HK-2 (cell line): ENCODE measurements around the gene TMEM132D.

Source experiments
- DNase-seq: peaks from one replicate; pipeline ENCODE4 v3.0.0-alpha.2; 2018; ENCODE audit not compliant: unreplicated experiment

Gene TMEM132D

GRCh38 chr12:129184127-129184928, 719.5 kb downstream of the TMEM132D start:
- DNase-seq: no peak

GRCh38 chr12:129179941-129180553, 723.8 kb downstream of the TMEM132D start:
- no peak for DNase-seq

GRCh38 chr12:129169928-129170327, 733.9 kb downstream of the TMEM132D start:
- DNase-seq: no peak

- DNase-seq: no peak
Measured at GRCh38 chr12:129163861-129164260, 740.0 kb downstream of the TMEM132D start.

GRCh38 chr12:129163461-129163860, 740.4 kb downstream of the TMEM132D start:
- DNase-seq: no peak

GRCh38 chr12:129162805-129163204, 741.0 kb downstream of the TMEM132D start:
- no peak for DNase-seq

- DNase-seq: no peak
Measured at GRCh38 chr12:129161511-129161910, 742.3 kb downstream of the TMEM132D start.

- DNase-seq: no peak
Measured at GRCh38 chr12:129160282-129160681, 743.5 kb downstream of the TMEM132D start.

GRCh38 chr12:129152351-129153104, 751.3 kb downstream of the TMEM132D start:
- no peak for DNase-seq

GRCh38 chr12:129150721-129151120, 753.1 kb downstream of the TMEM132D start:
- DNase-seq: no peak

GRCh38 chr12:129145381-129145780, 758.4 kb downstream of the TMEM132D start:
- no peak for DNase-seq

- no peak for DNase-seq
Measured at GRCh38 chr12:129138776-129139175, 765.0 kb downstream of the TMEM132D start.

- no peak for DNase-seq
Measured at GRCh38 chr12:129136694-129137325, 767.0 kb downstream of the TMEM132D start.

GRCh38 chr12:129127771-129128170, 776.1 kb downstream of the TMEM132D start:
- no peak for DNase-seq

GRCh38 chr12:129127211-129127610, 776.6 kb downstream of the TMEM132D start:
- DNase-seq: no peak

GRCh38 chr12:129119537-129119936, 784.3 kb downstream of the TMEM132D start:
- DNase-seq: no peak

GRCh38 chr12:129115558-129115957, 788.3 kb downstream of the TMEM132D start:
- no peak for DNase-seq

GRCh38 chr12:129110575-129110974, 793.2 kb downstream of the TMEM132D start:
- DNase-seq: no peak

- DNase-seq: no peak
Measured at GRCh38 chr12:129109174-129110001, 794.4 kb downstream of the TMEM132D start.

GRCh38 chr12:129106772-129107171, 797.1 kb downstream of the TMEM132D start:
- DNase-seq: no peak

- DNase-seq: no peak
Measured at GRCh38 chr12:129103231-129103630, 800.6 kb downstream of the TMEM132D start.
